GM23338 (cell line): ENCODE results near the gene TRPM2. TPM values are rescaled to one million over a fixed set of nuclear protein-coding genes. Genes with fewer than 3 reads are reported as not detected.

Experiments
- ATAC-seq: fragments of 200-7000 bp; cut with Tn5 transposase; 3 replicates; pipeline ENCODE4 v1.9.1; 2020
- DNase-seq: peaks from one replicate; pipeline ENCODE4 v3.0.0-alpha.2; 2015; ENCODE audit warnings: low spot score
- H2AFZ ChIP-seq: fragments of 200-600 bp; sonication (generic); 2 replicates; pipeline ENCODE4 v1.8.0; 2016; ENCODE audit warnings: antibody characterized with exemption, mild to moderate bottlenecking, moderate library complexity
- H3F3A ChIP-seq: fragments of 200-600 bp; sonication (generic); replicated peaks from 2 replicates; pipeline ENCODE4 v1.8.0; 2017; ENCODE audit warnings: antibody characterized with exemption, mixed run types, low read depth
- H3K27ac ChIP-seq: fragments of 200-600 bp; sonication (generic); 2 replicates; pipeline ENCODE4 v1.6.1; 2016; ENCODE audit warnings: low read depth
- H3K27me3 ChIP-seq: fragments of 200-600 bp; sonication (generic); 2 replicates; pipeline ENCODE4 v1.8.0; 2016; ENCODE audit warnings: mild to moderate bottlenecking, mixed run types, moderate library complexity; ENCODE audit not compliant: insufficient read depth
- H3K36me3 ChIP-seq: fragments of 200-600 bp; sonication (generic); 2 replicates; pipeline ENCODE4 v1.8.0; 2016; ENCODE audit warnings: mild to moderate bottlenecking; ENCODE audit not compliant: insufficient read depth
- H3K4me1 ChIP-seq: fragments of 200-600 bp; sonication (generic); 2 replicates; pipeline ENCODE4 v1.8.0; 2016; ENCODE audit warnings: mild to moderate bottlenecking, moderate library complexity; ENCODE audit not compliant: insufficient read depth
- H3K4me2 ChIP-seq: fragments of 200-600 bp; sonication (generic); 2 replicates; pipeline ENCODE4 v1.7.1; 2017; ENCODE audit warnings: mixed run types
- H3K4me3 ChIP-seq: fragments of 200-600 bp; sonication (generic); 2 replicates; pipeline ENCODE4 v1.6.1; 2016; ENCODE audit warnings: mixed run types
- H3K79me2 ChIP-seq: fragments of 200-600 bp; sonication (generic); replicated peaks from 2 replicates; pipeline ENCODE4 v1.8.0; 2017; ENCODE audit warnings: mild to moderate bottlenecking; ENCODE audit not compliant: insufficient read depth
- H3K9me2 ChIP-seq: fragments of 200-600 bp; sonication (generic); 2 replicates; pipeline ENCODE4 v1.8.0; 2017; ENCODE audit not compliant: insufficient read depth
- H4K20me1 ChIP-seq: fragments of 200-600 bp; sonication (generic); replicated peaks from 2 replicates; pipeline ENCODE4 v1.8.0; 2017; ENCODE audit warnings: mild to moderate bottlenecking; ENCODE audit not compliant: insufficient read depth
- H3K27ac Mint-ChIP-seq: 2 replicates; pipeline ENCODE4 v1.8.0; 2020; ENCODE audit warnings: inconsistent platforms, mild to moderate bottlenecking, moderate library complexity, mixed read lengths
- H3K27me3 Mint-ChIP-seq: 3 replicates; pipeline ENCODE4 v1.8.0; 2022; ENCODE audit warnings: low read depth, mild to moderate bottlenecking, moderate library complexity, mixed read lengths, inconsistent platforms; ENCODE audit not compliant: insufficient read depth, poor library complexity
- H3K36me3 Mint-ChIP-seq: 3 replicates; pipeline ENCODE4 v1.8.0; 2021; ENCODE audit warnings: low read depth, mild to moderate bottlenecking, inconsistent platforms, moderate library complexity, mixed read lengths
- H3K4me1 Mint-ChIP-seq: 3 replicates; pipeline ENCODE4 v1.8.0; 2020; ENCODE audit warnings: mild to moderate bottlenecking, inconsistent platforms, mixed read lengths
- H3K4me3 Mint-ChIP-seq: 3 replicates; pipeline ENCODE4 v1.8.0; 2021; ENCODE audit warnings: moderate library complexity, mild to moderate bottlenecking, inconsistent platforms, mixed read lengths
- H3K9me3 Mint-ChIP-seq: 3 replicates; pipeline ENCODE4 v1.8.0; 2020; ENCODE audit warnings: moderate library complexity, mild to moderate bottlenecking, inconsistent platforms, mixed read lengths
- CREB1 ChIP-seq: fragments of 250-450 bp; sonication (Bioruptor Pico); IDR thresholded peaks from 2 replicates; pipeline ENCODE4 v1.5.0; 2020; ENCODE audit warnings: low read depth, mild to moderate bottlenecking, moderate library complexity
- ETS1 ChIP-seq: IDR thresholded peaks from 2 replicates; pipeline ENCODE4 v1.6.1; 2016; ENCODE audit warnings: antibody characterized with exemption
- EZH2 ChIP-seq: fragments of 200-600 bp; sonication (generic); IDR thresholded peaks from one replicate; pipeline ENCODE4 v1.8.0; 2017; ENCODE audit warnings: antibody characterized with exemption, mild to moderate bottlenecking, low read depth; ENCODE audit not compliant: unreplicated experiment
- JUNB ChIP-seq: IDR thresholded peaks from one replicate; pipeline ENCODE4 v1.6.1; 2016; ENCODE audit warnings: antibody characterized with exemption; ENCODE audit not compliant: unreplicated experiment
- POLR2AphosphoS5 ChIP-seq: IDR thresholded peaks from 2 replicates; pipeline ENCODE4 v1.6.1; 2016; ENCODE audit warnings: antibody characterized with exemption, low read depth
- ZNF114 ChIP-seq: fragments of 250-450 bp; sonication (Bioruptor Pico); IDR thresholded peaks from 2 replicates; pipeline ENCODE4 v1.5.0; 2020; ENCODE audit warnings: mild to moderate bottlenecking, moderate library complexity
- ZNF331 ChIP-seq: fragments of 250-450 bp; sonication (Bioruptor Pico); IDR thresholded peaks from 2 replicates; pipeline ENCODE4 v1.5.0; 2020; ENCODE audit warnings: low read depth, mild to moderate bottlenecking, moderate library complexity
- polyA plus RNA-seq: library from polyadenylated mRNA; unstranded; fragments of >200 nt; fragmentation: Nextera tagmentation; extraction: Ambion mirVana; gene quantifications from 2 replicates; pipeline ENCODE4 v1.2.1, GENCODE V29; 2016
- total RNA-seq: library from RNA; depleted of rRNA; stranded (reverse); fragments of >200 nt; shearing (Covaris generic); gene quantifications from 2 replicates; pipeline ENCODE4 v1.2.3, GENCODE V29; 2014
- TF ChIP-seq, protein P1 (sequence below): fragments of 250-450 bp; sonication (Bioruptor Pico); IDR thresholded peaks from 2 replicates; pipeline ENCODE4 v1.5.0; 2020; ENCODE audit warnings: mild to moderate bottlenecking, moderate library complexity

Gene TRPM2
- total and polyA plus RNA-seq, 2 experiments from 2014 or later, result 0.53 to 0.83 TPM

DNA sequence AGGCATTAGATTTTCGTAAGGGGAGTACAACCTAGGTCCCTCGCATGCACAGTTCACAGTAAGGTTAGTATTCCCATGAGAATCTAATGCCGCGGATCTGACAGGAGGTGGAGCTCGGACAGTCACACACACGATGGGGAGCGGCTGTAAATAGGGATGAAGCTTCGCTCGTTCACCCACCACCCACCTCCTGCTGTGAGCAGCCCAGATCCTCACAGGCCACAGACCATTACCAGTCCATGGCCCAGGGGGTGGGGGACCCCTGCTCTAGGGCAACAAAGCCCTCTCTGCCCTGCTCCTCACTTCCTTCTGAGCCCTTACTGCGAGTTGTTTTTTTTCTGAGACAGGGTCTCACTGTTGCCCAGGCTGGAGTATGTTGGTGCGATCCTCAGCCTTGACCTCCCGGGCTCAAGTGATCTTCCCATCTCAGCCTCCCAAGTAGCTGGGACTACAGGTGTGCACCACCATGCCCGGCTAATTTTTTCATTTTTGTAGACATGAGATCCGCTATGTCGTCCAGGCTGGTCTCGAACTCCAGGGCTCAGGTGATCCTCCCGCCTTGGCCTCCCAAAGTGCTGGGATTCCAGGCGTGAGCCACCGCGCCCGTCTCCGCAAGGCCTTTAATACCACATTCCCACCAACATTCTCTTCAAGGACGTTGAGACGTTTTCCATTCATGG, 21.3 kb downstream of the TRPM2 start (continued):
- TF ChIP-seq ETS1, result no peak

GRCh38 chr21:44375281-44375651, 21.8 kb downstream of the TRPM2 start:
- no peak for ATAC-seq

More at GRCh38 chr21:44375281-44375651, 21.8 kb downstream of the TRPM2 start:
- Histone ChIP-seq H3K27me3 (0 out of 2 replicates have a peak, but pooled peaks cover 2% of the 10 kb centered on the region), H3K27ac (no peak overlapping the region), H3K4me2 (no peak overlapping the region), H4K20me1 (no peaks in the 10 kb centered on the region), H3K36me3 (no peaks in the 10 kb centered on the region), H3K9me2 (no peaks in the 10 kb centered on the region), H2AFZ (no peak overlapping the region), H3K4me3 (no peak overlapping the region), H3K79me2 (no peaks in the 10 kb centered on the region), H3F3A (no peaks in the 10 kb centered on the region), H3K4me1 (no peaks in the 10 kb centered on the region)
- Mint-ChIP-seq H3K27ac (no peak overlapping the region), H3K27me3 (peaks cover 7% of the 10 kb centered on the region), H3K4me3 (no peak overlapping the region), H3K9me3 (peaks cover 34% of the 10 kb centered on the region), H3K4me1 (peaks cover 13% of the 10 kb centered on the region; the same call in 2 of the 3 replicates), H3K36me3 (peaks cover 4% of the 10 kb centered on the region; the same call in 1 of the 3 replicates)
- TF ChIP-seq, protein P1, sequence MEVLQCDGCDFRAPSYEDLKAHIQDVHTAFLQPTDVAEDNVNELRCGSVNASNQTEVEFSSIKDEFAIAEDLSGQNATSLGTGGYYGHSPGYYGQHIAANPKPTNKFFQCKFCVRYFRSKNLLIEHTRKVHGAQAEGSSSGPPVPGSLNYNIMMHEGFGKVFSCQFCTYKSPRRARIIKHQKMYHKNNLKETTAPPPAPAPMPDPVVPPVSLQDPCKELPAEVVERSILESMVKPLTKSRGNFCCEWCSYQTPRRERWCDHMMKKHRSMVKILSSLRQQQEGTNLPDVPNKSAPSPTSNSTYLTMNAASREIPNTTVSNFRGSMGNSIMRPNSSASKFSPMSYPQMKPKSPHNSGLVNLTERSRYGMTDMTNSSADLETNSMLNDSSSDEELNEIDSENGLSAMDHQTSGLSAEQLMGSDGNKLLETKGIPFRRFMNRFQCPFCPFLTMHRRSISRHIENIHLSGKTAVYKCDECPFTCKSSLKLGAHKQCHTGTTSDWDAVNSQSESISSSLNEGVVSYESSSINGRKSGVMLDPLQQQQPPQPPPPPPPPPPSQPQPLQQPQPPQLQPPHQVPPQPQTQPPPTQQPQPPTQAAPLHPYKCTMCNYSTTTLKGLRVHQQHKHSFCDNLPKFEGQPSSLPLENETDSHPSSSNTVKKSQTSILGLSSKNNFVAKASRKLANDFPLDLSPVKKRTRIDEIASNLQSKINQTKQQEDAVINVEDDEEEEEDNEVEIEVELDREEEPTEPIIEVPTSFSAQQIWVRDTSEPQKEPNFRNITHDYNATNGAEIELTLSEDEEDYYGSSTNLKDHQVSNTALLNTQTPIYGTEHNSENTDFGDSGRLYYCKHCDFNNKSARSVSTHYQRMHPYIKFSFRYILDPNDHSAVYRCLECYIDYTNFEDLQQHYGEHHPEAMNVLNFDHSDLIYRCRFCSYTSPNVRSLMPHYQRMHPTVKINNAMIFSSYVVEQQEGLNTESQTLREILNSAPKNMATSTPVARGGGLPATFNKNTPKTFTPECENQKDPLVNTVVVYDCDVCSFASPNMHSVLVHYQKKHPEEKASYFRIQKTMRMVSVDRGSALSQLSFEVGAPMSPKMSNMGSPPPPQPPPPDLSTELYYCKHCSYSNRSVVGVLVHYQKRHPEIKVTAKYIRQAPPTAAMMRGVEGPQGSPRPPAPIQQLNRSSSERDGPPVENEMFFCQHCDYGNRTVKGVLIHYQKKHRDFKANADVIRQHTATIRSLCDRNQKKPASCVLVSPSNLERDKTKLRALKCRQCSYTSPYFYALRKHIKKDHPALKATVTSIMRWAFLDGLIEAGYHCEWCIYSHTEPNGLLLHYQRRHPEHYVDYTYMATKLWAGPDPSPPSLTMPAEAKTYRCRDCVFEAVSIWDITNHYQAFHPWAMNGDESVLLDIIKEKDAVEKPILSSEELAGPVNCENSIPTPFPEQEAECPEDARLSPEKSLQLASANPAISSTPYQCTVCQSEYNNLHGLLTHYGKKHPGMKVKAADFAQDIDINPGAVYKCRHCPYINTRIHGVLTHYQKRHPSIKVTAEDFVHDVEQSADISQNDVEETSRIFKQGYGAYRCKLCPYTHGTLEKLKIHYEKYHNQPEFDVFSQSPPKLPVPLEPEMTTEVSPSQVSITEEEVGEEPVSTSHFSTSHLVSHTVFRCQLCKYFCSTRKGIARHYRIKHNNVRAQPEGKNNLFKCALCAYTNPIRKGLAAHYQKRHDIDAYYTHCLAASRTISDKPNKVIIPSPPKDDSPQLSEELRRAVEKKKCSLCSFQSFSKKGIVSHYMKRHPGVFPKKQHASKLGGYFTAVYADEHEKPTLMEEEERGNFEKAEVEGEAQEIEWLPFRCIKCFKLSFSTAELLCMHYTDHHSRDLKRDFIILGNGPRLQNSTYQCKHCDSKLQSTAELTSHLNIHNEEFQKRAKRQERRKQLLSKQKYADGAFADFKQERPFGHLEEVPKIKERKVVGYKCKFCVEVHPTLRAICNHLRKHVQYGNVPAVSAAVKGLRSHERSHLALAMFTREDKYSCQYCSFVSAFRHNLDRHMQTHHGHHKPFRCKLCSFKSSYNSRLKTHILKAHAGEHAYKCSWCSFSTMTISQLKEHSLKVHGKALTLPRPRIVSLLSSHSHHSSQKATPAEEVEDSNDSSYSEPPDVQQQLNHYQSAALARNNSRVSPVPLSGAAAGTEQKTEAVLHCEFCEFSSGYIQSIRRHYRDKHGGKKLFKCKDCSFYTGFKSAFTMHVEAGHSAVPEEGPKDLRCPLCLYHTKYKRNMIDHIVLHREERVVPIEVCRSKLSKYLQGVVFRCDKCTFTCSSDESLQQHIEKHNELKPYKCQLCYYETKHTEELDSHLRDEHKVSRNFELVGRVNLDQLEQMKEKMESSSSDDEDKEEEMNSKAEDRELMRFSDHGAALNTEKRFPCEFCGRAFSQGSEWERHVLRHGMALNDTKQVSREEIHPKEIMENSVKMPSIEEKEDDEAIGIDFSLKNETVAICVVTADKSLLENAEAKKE (CRISPR knock-in tag), result no peak
- TF ChIP-seq POLR2AphosphoS5 (no peak), ZNF331 (CRISPR knock-in tag) (no peak), ZNF114 (CRISPR knock-in tag) (no peak), EZH2 (no peak), JUNB (no peak), CREB1 (CRISPR knock-in tag) (no peak), ETS1 (no peak)
- no peak for DNase-seq
